Kidney (tissue), 14 donors: Measurements from ENCODE around the gene GPR107. TPM values are rescaled to one million over a fixed set of nuclear protein-coding genes. Genes with fewer than 3 reads are reported as not detected.

Experiments used
- DNase-seq, 5 donors: peaks; one replicate each; pipeline ENCODE4 v3.0.0-alpha.2; 2013 to 2020
- FAIRE-seq: peaks from 2 replicates; lab custom pipeline; 2012; peaks lifted over from hg19 to GRCh38; lab: Jason Lieb, UNC
- H3K27ac ChIP-seq, 2 donors: one replicate each; pipeline ENCODE4 v1.7.0; 2013; ENCODE audit warnings: low read depth in 2 of 2, low read length in 2 of 2, inconsistent platforms in 1 of 2
- H3K27me3 ChIP-seq: one replicate; pipeline ENCODE4 v1.7.1; 2013; ENCODE audit warnings: low read length, inconsistent platforms; ENCODE audit not compliant: control insufficient read depth, insufficient read depth
- H3K36me3 ChIP-seq, 3 donors: one replicate each; pipeline versions ENCODE4 v1.7.0 to v1.7.1; 2013; ENCODE audit warnings: low read length in 3 of 3, control low read depth in 1 of 3, inconsistent platforms in 1 of 3; ENCODE audit not compliant: insufficient read depth in 3 of 3, control insufficient read depth in 2 of 3
- H3K4me1 ChIP-seq, 3 donors: one replicate each; pipeline versions ENCODE4 v1.7.0 to v1.7.1; 2013; ENCODE audit warnings: low read length in 3 of 3, inconsistent platforms in 1 of 3, low read depth in 1 of 3; ENCODE audit not compliant: control insufficient read depth in 2 of 3, insufficient read depth in 2 of 3
- H3K4me3 ChIP-seq, 3 donors: one replicate each; pipeline versions ENCODE4 v1.7.0 to v1.8.1; 2013; ENCODE audit warnings: low read length in 3 of 3, control low read depth in 1 of 3, inconsistent platforms in 1 of 3
- H3K9ac ChIP-seq, 3 donors: one replicate each; pipeline versions ENCODE4 v1.7.0 to v1.7.1; 2013; ENCODE audit warnings: low read length in 3 of 3, control low read depth in 1 of 3, inconsistent platforms in 1 of 3
- H3K9me3 ChIP-seq, 3 donors: one replicate each; pipeline versions ENCODE4 v1.7.0 to v1.7.1; 2013; ENCODE audit warnings: low read length in 3 of 3, control low read depth in 1 of 3, inconsistent platforms in 1 of 3; ENCODE audit not compliant: control insufficient read depth in 2 of 3, insufficient read depth in 1 of 3
- CTCF ChIP-seq: IDR thresholded peaks from 3 replicates; pipeline ENCODE4 v1.5.1; 2012; ENCODE audit warnings: mild to moderate bottlenecking, moderate library complexity, borderline replicate concordance; ENCODE audit not compliant: insufficient read depth; ENCODE audit errors: extremely low read depth
- intact Hi-C: fragments of 100-400 bp; cut with DNase I; formaldehyde crosslinking; loops from one replicate; pipeline ENCODE4 v1.11.1; 2022
- polyA plus RNA-seq: library from polyadenylated mRNA; stranded (reverse); fragments of 350-450 nt; fragmentation: Illumina TruSeq; extraction: RNeasy Lipid Tissue Mini Kit (QIAGEN cat#74804); gene quantifications from one replicate; pipeline ENCODE4 v1.2.3, GENCODE V29; 2014; ENCODE audit warnings: low read depth, low replicate concordance; ENCODE audit not compliant: insufficient read depth
- total RNA-seq: library from RNA; stranded (reverse); fragmentation: NEBNext Ultra II Directional; extraction: Animal tissue kit (Norgen Biotek cat#: 25700); gene quantifications from one replicate; pipeline ENCODE4 v1.2.1, GENCODE V29; 2021
- donor health status: control.
- donor health status: control.
- donor health status: control.
- donor health status: control.
- donor health status: control.
- donor health status: DM: yes; HTN: yes; CAD: no.
- donor health status: Normal renal cell carcinoma (clear cell type).

Gene GPR107
- total and polyA plus RNA-seq, 2 donors from 2014 or later = 18.0 to 45.6 TPM

- no peak for FAIRE-seq
- H3K4me1 ChIP-seq = peaks cover 0 to 7% (median 0%) of the 10 kb centered on the region in 3 donors
- no peak for DNase-seq
- no peak overlapping the region for H3K9ac ChIP-seq
- no peaks in the 10 kb centered on the region for H3K27me3 ChIP-seq
- H3K4me3 ChIP-seq = no peak overlapping the region
- H3K9me3 ChIP-seq = no peaks in the 10 kb centered on the region
- H3K27ac ChIP-seq = no peak overlapping the region
- no peak for TF ChIP-seq CTCF
- peaks cover 0 to 5% (median 5%) of the 10 kb centered on the region in 3 donors for H3K36me3 ChIP-seq
- intact Hi-C loops = loop anchor here (10.0 kb wide), 1 partner anchor 118 kb away; no protein-coding TSS in a partner anchor
Measured at GRCh38 chr9:130116346-130116745, 62.6 kb downstream of the GPR107 start.

- no peak overlapping the region for H3K27ac ChIP-seq
- TF ChIP-seq CTCF = no peak
Measured at GRCh38 chr9:130117376-130117775, 63.7 kb downstream of the GPR107 start.

GRCh38 chr9:130117816-130118632 lies 64.3 kb downstream of the GPR107 start:
- Histone ChIP-seq H3K4me1 (peaks cover 0 to 7% (median 0%) of the 10 kb centered on the region in 3 donors), H3K9ac (no peak overlapping the region), H3K36me3 (peaks cover 0 to 5% (median 3%) of the 10 kb centered on the region in 3 donors), H3K27me3 (no peaks in the 10 kb centered on the region), H3K27ac (no peak overlapping the region), H3K9me3 (no peaks in the 10 kb centered on the region), H3K4me3 (no peak overlapping the region)
- intact Hi-C loops = loop anchor here (10.0 kb wide), 1 partner anchor 117 kb away; no protein-coding TSS in a partner anchor
- FAIRE-seq (no peak), DNase-seq (no peak)
- no peak for TF ChIP-seq CTCF

More at GRCh38 chr9:130117376-130117775, 63.7 kb downstream of the GPR107 start:
- intact Hi-C loops = loop anchor here (10.0 kb wide), 1 partner anchor 117 kb away; no protein-coding TSS in a partner anchor
- peaks cover 0 to 7% (median 0%) of the 10 kb centered on the region in 3 donors for H3K4me1 ChIP-seq
- DNase-seq (no peak), FAIRE-seq (no peak)
- H3K27me3 ChIP-seq = no peaks in the 10 kb centered on the region
- H3K9me3 ChIP-seq = no peaks in the 10 kb centered on the region
- H3K4me3 ChIP-seq = no peak overlapping the region
- H3K36me3 ChIP-seq = peaks cover 0 to 5% (median 3%) of the 10 kb centered on the region in 3 donors
- H3K9ac ChIP-seq = no peak overlapping the region
